ENCODE data around the gene LPAR3.

Gene LPAR3

GRCh38 chr1:84883286-84883685 lies 9.7 kb downstream of the LPAR3 start:
- no peaks in the 10 kb centered on the region for H3K4me1 ChIP-seq (ENCODE audit: control insufficient read depth, insufficient read depth, low read length, poor library complexity, severe bottlenecking)
- no peaks in the 10 kb centered on the region for H3K27me3 ChIP-seq (replicated peaks; ENCODE audit: control insufficient read depth, insufficient read depth, low read length, poor library complexity, severe bottlenecking)
- no peaks in the 10 kb centered on the region for H3K36me3 ChIP-seq (ENCODE audit: control insufficient read depth, insufficient read depth, low read length)
- no peak overlapping the region for H3K4me3 ChIP-seq (ENCODE audit: insufficient read depth, low read depth, low read length, poor library complexity, severe bottlenecking)
- no peak for DNase-seq
- H3K9me3 ChIP-seq (ENCODE audit: control insufficient read depth, low read length) = no peaks in the 10 kb centered on the region
- no peak overlapping the region for H3K27ac ChIP-seq (ENCODE audit: insufficient read depth, low read length, poor library complexity, severe bottlenecking)

- H3K27me3 ChIP-seq (replicated peaks; ENCODE audit: control insufficient read depth, insufficient read depth, low read length, poor library complexity, severe bottlenecking) = no peaks in the 10 kb centered on the region
- no peaks in the 10 kb centered on the region for H3K36me3 ChIP-seq (ENCODE audit: control insufficient read depth, insufficient read depth, low read length)
- H3K9me3 ChIP-seq (ENCODE audit: control insufficient read depth, low read length) = no peaks in the 10 kb centered on the region
- DNase-seq = no peak
- no peak overlapping the region for H3K27ac ChIP-seq (ENCODE audit: insufficient read depth, low read length, poor library complexity, severe bottlenecking)
- H3K4me3 ChIP-seq (ENCODE audit: insufficient read depth, low read depth, low read length, poor library complexity, severe bottlenecking) = no peak overlapping the region
- no peaks in the 10 kb centered on the region for H3K4me1 ChIP-seq (ENCODE audit: control insufficient read depth, insufficient read depth, low read length, poor library complexity, severe bottlenecking)
Measured at GRCh38 chr1:84877592-84877991, 15.4 kb downstream of the LPAR3 start.

GRCh38 chr1:84876353-84876752 lies 16.7 kb downstream of the LPAR3 start:
- no peak for DNase-seq
- Histone ChIP-seq H3K9me3 (ENCODE audit: control insufficient read depth, low read length) (no peaks in the 10 kb centered on the region), H3K4me1 (ENCODE audit: control insufficient read depth, insufficient read depth, low read length, poor library complexity, severe bottlenecking) (no peaks in the 10 kb centered on the region), H3K27me3 (replicated peaks; ENCODE audit: control insufficient read depth, insufficient read depth, low read length, poor library complexity, severe bottlenecking) (no peaks in the 10 kb centered on the region), H3K27ac (ENCODE audit: insufficient read depth, low read length, poor library complexity, severe bottlenecking) (no peak overlapping the region), H3K4me3 (ENCODE audit: insufficient read depth, low read depth, low read length, poor library complexity, severe bottlenecking) (no peak overlapping the region), H3K36me3 (ENCODE audit: control insufficient read depth, insufficient read depth, low read length) (no peaks in the 10 kb centered on the region)

- no peaks in the 10 kb centered on the region for H3K9me3 ChIP-seq (ENCODE audit: control insufficient read depth, low read length)
- DNase-seq = no peak
- no peaks in the 10 kb centered on the region for H3K36me3 ChIP-seq (ENCODE audit: control insufficient read depth, insufficient read depth, low read length)
- H3K4me1 ChIP-seq (ENCODE audit: control insufficient read depth, insufficient read depth, low read length, poor library complexity, severe bottlenecking) = no peaks in the 10 kb centered on the region
- no peak overlapping the region for H3K27ac ChIP-seq (ENCODE audit: insufficient read depth, low read length, poor library complexity, severe bottlenecking)
- no peak overlapping the region for H3K4me3 ChIP-seq (ENCODE audit: insufficient read depth, low read depth, low read length, poor library complexity, severe bottlenecking)
- H3K27me3 ChIP-seq (replicated peaks; ENCODE audit: control insufficient read depth, insufficient read depth, low read length, poor library complexity, severe bottlenecking) = no peaks in the 10 kb centered on the region
Measured at GRCh38 chr1:84873366-84873765, 19.6 kb downstream of the LPAR3 start.

- Histone ChIP-seq H3K9me3 (ENCODE audit: control insufficient read depth, low read length) (no peaks in the 10 kb centered on the region), H3K36me3 (ENCODE audit: control insufficient read depth, insufficient read depth, low read length) (no peaks in the 10 kb centered on the region), H3K27me3 (replicated peaks; ENCODE audit: control insufficient read depth, insufficient read depth, low read length, poor library complexity, severe bottlenecking) (no peaks in the 10 kb centered on the region), H3K4me1 (ENCODE audit: control insufficient read depth, insufficient read depth, low read length, poor library complexity, severe bottlenecking) (no peaks in the 10 kb centered on the region), H3K4me3 (ENCODE audit: insufficient read depth, low read depth, low read length, poor library complexity, severe bottlenecking) (no peak overlapping the region), H3K27ac (ENCODE audit: insufficient read depth, low read length, poor library complexity, severe bottlenecking) (no peak overlapping the region)
- no peak for DNase-seq
Measured at GRCh38 chr1:84872696-84873355, 20.2 kb downstream of the LPAR3 start.

GRCh38 chr1:84871181-84871580 lies 21.8 kb downstream of the LPAR3 start:
- Histone ChIP-seq H3K36me3 (ENCODE audit: control insufficient read depth, insufficient read depth, low read length) (no peaks in the 10 kb centered on the region), H3K27ac (ENCODE audit: insufficient read depth, low read length, poor library complexity, severe bottlenecking) (no peak overlapping the region), H3K4me3 (ENCODE audit: insufficient read depth, low read depth, low read length, poor library complexity, severe bottlenecking) (no peak overlapping the region), H3K9me3 (ENCODE audit: control insufficient read depth, low read length) (no peaks in the 10 kb centered on the region), H3K4me1 (ENCODE audit: control insufficient read depth, insufficient read depth, low read length, poor library complexity, severe bottlenecking) (no peaks in the 10 kb centered on the region), H3K27me3 (replicated peaks; ENCODE audit: control insufficient read depth, insufficient read depth, low read length, poor library complexity, severe bottlenecking) (no peaks in the 10 kb centered on the region)
- no peak for DNase-seq

GRCh38 chr1:84870591-84870990 lies 22.4 kb downstream of the LPAR3 start:
- Histone ChIP-seq H3K27ac (ENCODE audit: insufficient read depth, low read length, poor library complexity, severe bottlenecking) (no peak overlapping the region), H3K27me3 (replicated peaks; ENCODE audit: control insufficient read depth, insufficient read depth, low read length, poor library complexity, severe bottlenecking) (no peaks in the 10 kb centered on the region), H3K4me3 (ENCODE audit: insufficient read depth, low read depth, low read length, poor library complexity, severe bottlenecking) (no peak overlapping the region), H3K9me3 (ENCODE audit: control insufficient read depth, low read length) (no peaks in the 10 kb centered on the region), H3K4me1 (ENCODE audit: control insufficient read depth, insufficient read depth, low read length, poor library complexity, severe bottlenecking) (no peaks in the 10 kb centered on the region), H3K36me3 (ENCODE audit: control insufficient read depth, insufficient read depth, low read length) (no peaks in the 10 kb centered on the region)
- DNase-seq = no peak

GRCh38 chr1:84869720-84870119 lies 23.3 kb downstream of the LPAR3 start:
- Histone ChIP-seq H3K36me3 (ENCODE audit: control insufficient read depth, insufficient read depth, low read length) (no peaks in the 10 kb centered on the region), H3K4me1 (ENCODE audit: control insufficient read depth, insufficient read depth, low read length, poor library complexity, severe bottlenecking) (no peaks in the 10 kb centered on the region), H3K9me3 (ENCODE audit: control insufficient read depth, low read length) (no peaks in the 10 kb centered on the region), H3K27me3 (replicated peaks; ENCODE audit: control insufficient read depth, insufficient read depth, low read length, poor library complexity, severe bottlenecking) (no peaks in the 10 kb centered on the region), H3K27ac (ENCODE audit: insufficient read depth, low read length, poor library complexity, severe bottlenecking) (no peak overlapping the region), H3K4me3 (ENCODE audit: insufficient read depth, low read depth, low read length, poor library complexity, severe bottlenecking) (no peak overlapping the region)
- no peak for DNase-seq

- H3K4me3 ChIP-seq (ENCODE audit: insufficient read depth, low read depth, low read length, poor library complexity, severe bottlenecking) = no peak overlapping the region
- DNase-seq = peak; percentile 20 to 27 (median 23)
- peaks cover 6% of the 10 kb centered on the region for H3K4me1 ChIP-seq (ENCODE audit: control insufficient read depth, insufficient read depth, low read length, poor library complexity, severe bottlenecking)
- no peaks in the 10 kb centered on the region for H3K36me3 ChIP-seq (ENCODE audit: control insufficient read depth, insufficient read depth, low read length)
- H3K27me3 ChIP-seq (replicated peaks; ENCODE audit: control insufficient read depth, insufficient read depth, low read length, poor library complexity, severe bottlenecking) = no peaks in the 10 kb centered on the region
- H3K9me3 ChIP-seq (ENCODE audit: control insufficient read depth, low read length) = no peaks in the 10 kb centered on the region
- H3K27ac ChIP-seq (ENCODE audit: insufficient read depth, low read length, poor library complexity, severe bottlenecking) = peak overlapping the region; percentile 37
Measured at GRCh38 chr1:84862810-84863251, 30.2 kb downstream of the LPAR3 start.

- H3K4me3 ChIP-seq (ENCODE audit: insufficient read depth, low read depth, low read length, poor library complexity, severe bottlenecking) = no peak overlapping the region
- no peak for DNase-seq
- H3K4me1 ChIP-seq (ENCODE audit: control insufficient read depth, insufficient read depth, low read length, poor library complexity, severe bottlenecking) = peaks cover 6% of the 10 kb centered on the region
- no peaks in the 10 kb centered on the region for H3K9me3 ChIP-seq (ENCODE audit: control insufficient read depth, low read length)
- no peaks in the 10 kb centered on the region for H3K36me3 ChIP-seq (ENCODE audit: control insufficient read depth, insufficient read depth, low read length)
- H3K27me3 ChIP-seq (replicated peaks; ENCODE audit: control insufficient read depth, insufficient read depth, low read length, poor library complexity, severe bottlenecking) = no peaks in the 10 kb centered on the region
- H3K27ac ChIP-seq (ENCODE audit: insufficient read depth, low read length, poor library complexity, severe bottlenecking) = peak overlapping the region; percentile 37
Measured at GRCh38 chr1:84861988-84862644, 30.9 kb downstream of the LPAR3 start.
